GM23338 (cell line): Measurements from ENCODE around the gene LIF. TPM values are rescaled to one million over a fixed set of nuclear protein-coding genes. Genes with fewer than 3 reads are reported as not detected.

ENCODE experiments used
- ATAC-seq: fragments of 200-7000 bp; cut with Tn5 transposase; 3 replicates; pipeline ENCODE4 v1.9.1; 2020
- DNase-seq: peaks from one replicate; pipeline ENCODE4 v3.0.0-alpha.2; 2015; ENCODE audit warnings: low spot score
- H2AFZ ChIP-seq: fragments of 200-600 bp; sonication (generic); 2 replicates; pipeline ENCODE4 v1.8.0; 2016; ENCODE audit warnings: antibody characterized with exemption, mild to moderate bottlenecking, moderate library complexity
- H3F3A ChIP-seq: fragments of 200-600 bp; sonication (generic); replicated peaks from 2 replicates; pipeline ENCODE4 v1.8.0; 2017; ENCODE audit warnings: antibody characterized with exemption, mixed run types, low read depth
- H3K27ac ChIP-seq: fragments of 200-600 bp; sonication (generic); 2 replicates; pipeline ENCODE4 v1.6.1; 2016; ENCODE audit warnings: low read depth
- H3K27me3 ChIP-seq: fragments of 200-600 bp; sonication (generic); 2 replicates; pipeline ENCODE4 v1.8.0; 2016; ENCODE audit warnings: mild to moderate bottlenecking, mixed run types, moderate library complexity; ENCODE audit not compliant: insufficient read depth
- H3K36me3 ChIP-seq: fragments of 200-600 bp; sonication (generic); 2 replicates; pipeline ENCODE4 v1.8.0; 2016; ENCODE audit warnings: mild to moderate bottlenecking; ENCODE audit not compliant: insufficient read depth
- H3K4me1 ChIP-seq: fragments of 200-600 bp; sonication (generic); 2 replicates; pipeline ENCODE4 v1.8.0; 2016; ENCODE audit warnings: mild to moderate bottlenecking, moderate library complexity; ENCODE audit not compliant: insufficient read depth
- H3K4me2 ChIP-seq: fragments of 200-600 bp; sonication (generic); 2 replicates; pipeline ENCODE4 v1.7.1; 2017; ENCODE audit warnings: mixed run types
- H3K4me3 ChIP-seq: fragments of 200-600 bp; sonication (generic); 2 replicates; pipeline ENCODE4 v1.6.1; 2016; ENCODE audit warnings: mixed run types
- H3K79me2 ChIP-seq: fragments of 200-600 bp; sonication (generic); replicated peaks from 2 replicates; pipeline ENCODE4 v1.8.0; 2017; ENCODE audit warnings: mild to moderate bottlenecking; ENCODE audit not compliant: insufficient read depth
- H3K9me2 ChIP-seq: fragments of 200-600 bp; sonication (generic); 2 replicates; pipeline ENCODE4 v1.8.0; 2017; ENCODE audit not compliant: insufficient read depth
- H4K20me1 ChIP-seq: fragments of 200-600 bp; sonication (generic); replicated peaks from 2 replicates; pipeline ENCODE4 v1.8.0; 2017; ENCODE audit warnings: mild to moderate bottlenecking; ENCODE audit not compliant: insufficient read depth
- H3K27ac Mint-ChIP-seq: 2 replicates; pipeline ENCODE4 v1.8.0; 2020; ENCODE audit warnings: inconsistent platforms, mild to moderate bottlenecking, moderate library complexity, mixed read lengths
- H3K27me3 Mint-ChIP-seq: 3 replicates; pipeline ENCODE4 v1.8.0; 2022; ENCODE audit warnings: low read depth, mild to moderate bottlenecking, moderate library complexity, mixed read lengths, inconsistent platforms; ENCODE audit not compliant: insufficient read depth, poor library complexity
- H3K36me3 Mint-ChIP-seq: 3 replicates; pipeline ENCODE4 v1.8.0; 2021; ENCODE audit warnings: low read depth, mild to moderate bottlenecking, inconsistent platforms, moderate library complexity, mixed read lengths
- H3K4me1 Mint-ChIP-seq: 3 replicates; pipeline ENCODE4 v1.8.0; 2020; ENCODE audit warnings: mild to moderate bottlenecking, inconsistent platforms, mixed read lengths
- H3K4me3 Mint-ChIP-seq: 3 replicates; pipeline ENCODE4 v1.8.0; 2021; ENCODE audit warnings: moderate library complexity, mild to moderate bottlenecking, inconsistent platforms, mixed read lengths
- H3K9me3 Mint-ChIP-seq: 3 replicates; pipeline ENCODE4 v1.8.0; 2020; ENCODE audit warnings: moderate library complexity, mild to moderate bottlenecking, inconsistent platforms, mixed read lengths
- CREB1 ChIP-seq: fragments of 250-450 bp; sonication (Bioruptor Pico); IDR thresholded peaks from 2 replicates; pipeline ENCODE4 v1.5.0; 2020; ENCODE audit warnings: low read depth, mild to moderate bottlenecking, moderate library complexity
- EZH2 ChIP-seq: fragments of 200-600 bp; sonication (generic); IDR thresholded peaks from one replicate; pipeline ENCODE4 v1.8.0; 2017; ENCODE audit warnings: antibody characterized with exemption, mild to moderate bottlenecking, low read depth; ENCODE audit not compliant: unreplicated experiment
- JUNB ChIP-seq: IDR thresholded peaks from one replicate; pipeline ENCODE4 v1.6.1; 2016; ENCODE audit warnings: antibody characterized with exemption; ENCODE audit not compliant: unreplicated experiment
- ZNF114 ChIP-seq: fragments of 250-450 bp; sonication (Bioruptor Pico); IDR thresholded peaks from 2 replicates; pipeline ENCODE4 v1.5.0; 2020; ENCODE audit warnings: mild to moderate bottlenecking, moderate library complexity
- ZNF331 ChIP-seq: fragments of 250-450 bp; sonication (Bioruptor Pico); IDR thresholded peaks from 2 replicates; pipeline ENCODE4 v1.5.0; 2020; ENCODE audit warnings: low read depth, mild to moderate bottlenecking, moderate library complexity
- ZNF462 ChIP-seq: fragments of 250-450 bp; sonication (Bioruptor Pico); IDR thresholded peaks from 2 replicates; pipeline ENCODE4 v1.5.0; 2020; ENCODE audit warnings: mild to moderate bottlenecking, moderate library complexity
- polyA plus RNA-seq: library from polyadenylated mRNA; unstranded; fragments of >200 nt; fragmentation: Nextera tagmentation; extraction: Ambion mirVana; gene quantifications from 2 replicates; pipeline ENCODE4 v1.2.1, GENCODE V29; 2016
- total RNA-seq: library from RNA; depleted of rRNA; stranded (reverse); fragments of >200 nt; shearing (Covaris generic); gene quantifications from 2 replicates; pipeline ENCODE4 v1.2.3, GENCODE V29; 2014

The LIF gene
- total and polyA plus RNA-seq, 2 experiments from 2014 or later: 1.8 to 3.6 TPM

- Mint-ChIP-seq H3K9me3 (no peaks in the 10 kb centered on the region; the same call in 2 of the 3 replicates), H3K27me3 (peaks cover 10% of the 10 kb centered on the region), H3K27ac (peak overlapping the region; percentile 27; the same call in 1 of the 2 replicates), H3K36me3 (peaks cover 14% of the 10 kb centered on the region; the same call in 2 of the 3 replicates), H3K4me1 (peaks cover 38% of the 10 kb centered on the region), H3K4me3 (no peak overlapping the region)
- Histone ChIP-seq H3K27ac (no peak overlapping the region), H3K4me1 (peaks cover 25% of the 10 kb centered on the region), H3K4me2 (no peak overlapping the region), H3K27me3 (no peaks in the 10 kb centered on the region), H4K20me1 (no peaks in the 10 kb centered on the region), H3K9me2 (no peaks in the 10 kb centered on the region), H3K79me2 (no peaks in the 10 kb centered on the region), H2AFZ (peak overlapping the region; percentile 59; the same call in 1 of the 2 replicates), H3K4me3 (no peak overlapping the region), H3F3A (no peaks in the 10 kb centered on the region), H3K36me3 (no peaks in the 10 kb centered on the region)
- ATAC-seq (peak; percentile 77), DNase-seq (peak; percentile 52)
- TF ChIP-seq CREB1 (CRISPR knock-in tag) (no peak), ZNF114 (no peak)
These were observed 7.7 kb downstream of the LIF start for GRCh38 chr22:30238661-30239487.

- no peak overlapping the region for H3K4me2 ChIP-seq
- H3K4me1 ChIP-seq: peaks cover 28% of the 10 kb centered on the region
- H3K27ac ChIP-seq: no peak overlapping the region
- no peak for DNase-seq
- H3K79me2 ChIP-seq: no peaks in the 10 kb centered on the region
- H3K9me2 ChIP-seq: no peaks in the 10 kb centered on the region
- peaks cover 6% of the 10 kb centered on the region; the same call in 1 of the 3 replicates for H3K36me3 Mint-ChIP-seq
- H4K20me1 ChIP-seq: no peaks in the 10 kb centered on the region
- no peaks in the 10 kb centered on the region for H3F3A ChIP-seq
- H3K4me3 ChIP-seq: no peak overlapping the region
- no peak overlapping the region for H3K27ac Mint-ChIP-seq
- peaks cover 42% of the 10 kb centered on the region for H3K4me1 Mint-ChIP-seq
- peaks cover 10% of the 10 kb centered on the region for H3K27me3 Mint-ChIP-seq
- TF ChIP-seq ZNF331 (CRISPR knock-in tag): no peak
- TF ChIP-seq ZNF462 (CRISPR knock-in tag): no peak
- no peak for TF ChIP-seq JUNB
- TF ChIP-seq EZH2: no peak
- TF ChIP-seq CREB1 (CRISPR knock-in tag): no peak
- H3K9me3 Mint-ChIP-seq: no peaks in the 10 kb centered on the region; the same call in 2 of the 3 replicates
- no peaks in the 10 kb centered on the region for H3K36me3 ChIP-seq
- no peak overlapping the region for H3K4me3 Mint-ChIP-seq
- no peaks in the 10 kb centered on the region for H3K27me3 ChIP-seq
- ATAC-seq: no peak
- H2AFZ ChIP-seq: peak overlapping the region; percentile 59; the same call in 1 of the 2 replicates
These were observed 8.4 kb downstream of the LIF start for GRCh38 chr22:30238136-30238535.
